Naive thymus-derived CD8-positive, alpha-beta T cell (primary cell): ENCODE measurements around the gene PRM1. TPM values are rescaled to one million over a fixed set of nuclear protein-coding genes. Genes with fewer than 3 reads are reported as not detected.

Experiments
- ATAC-seq, 2 donors: fragments of 150-1000 bp; cut with Tn5 transposase in 1 of 2; sonication (Bioruptor Pico), chemical (Tn5 transposase) in 1 of 2; 1 replicate in 1 of 2; 2 replicates in 1 of 2; pipeline ENCODE4 v1.10.0; 2021; ENCODE audit warnings: mild to moderate bottlenecking in 2 of 2, moderate library complexity in 2 of 2
- POLR2A ChIA-PET: fragments of 350-600 bp; sonication (Branson Sonifier 250); formaldehyde crosslinking; loops from one replicate; lab custom pipeline; 2021; ENCODE audit warnings: antibody characterized with exemption; lab: Charles Lee
- DNase-seq, 10 donors: peaks; one replicate each; pipeline versions ENCODE4 v3.0.0 to v3.0.0-alpha.2; 2020 to 2022
- H3K27ac Mint-ChIP-seq, 10 donors: one replicate each; pipeline ENCODE4 v1.8.0; 2020 to 2022; ENCODE audit warnings: mild to moderate bottlenecking in 10 of 10, mixed read lengths in 10 of 10, moderate library complexity in 4 of 10, inconsistent platforms in 1 of 10
- H3K27me3 Mint-ChIP-seq, 5 donors: one replicate each; pipeline ENCODE4 v1.8.0; 2021 to 2022; ENCODE audit warnings: mixed read lengths in 5 of 5
- H3K36me3 Mint-ChIP-seq, 3 donors: one replicate each; pipeline ENCODE4 v1.8.0; 2020 to 2022; ENCODE audit warnings: mixed read lengths in 3 of 3, mild to moderate bottlenecking in 2 of 3, inconsistent platforms in 1 of 3
- H3K4me1 Mint-ChIP-seq, 4 donors: one replicate each; pipeline ENCODE4 v1.8.0; 2021 to 2022; ENCODE audit warnings: mixed read lengths in 4 of 4
- H3K4me3 Mint-ChIP-seq, 10 donors: one replicate each; pipeline ENCODE4 v1.8.0; 2020 to 2022; ENCODE audit warnings: mild to moderate bottlenecking in 10 of 10, mixed read lengths in 10 of 10, moderate library complexity in 6 of 10, inconsistent platforms in 1 of 10
- H3K9me3 Mint-ChIP-seq, 9 donors: one replicate each; pipeline ENCODE4 v1.8.0; 2020 to 2022; ENCODE audit warnings: mixed read lengths in 9 of 9, mild to moderate bottlenecking in 3 of 9, inconsistent platforms in 1 of 9, moderate library complexity in 1 of 9
- polyA plus RNA-seq, 3 donors: library from polyadenylated mRNA; unstranded; fragments of 300-500 nt; fragmentation: Illumina TruSeq; gene quantifications; one replicate each; pipeline ENCODE4 v1.2.3, GENCODE V29; 2021
- total RNA-seq, 8 experiments: library from RNA in 2 of 8; stranded (reverse) in 2 of 8; gene quantifications; one replicate each; pipeline ENCODE4 v1.2.3 and lab custom pipeline; 2021 to 2026

The PRM1 gene
- total and polyA plus RNA-seq, 5 experiments from 2014 or later: not detected

DNA sequence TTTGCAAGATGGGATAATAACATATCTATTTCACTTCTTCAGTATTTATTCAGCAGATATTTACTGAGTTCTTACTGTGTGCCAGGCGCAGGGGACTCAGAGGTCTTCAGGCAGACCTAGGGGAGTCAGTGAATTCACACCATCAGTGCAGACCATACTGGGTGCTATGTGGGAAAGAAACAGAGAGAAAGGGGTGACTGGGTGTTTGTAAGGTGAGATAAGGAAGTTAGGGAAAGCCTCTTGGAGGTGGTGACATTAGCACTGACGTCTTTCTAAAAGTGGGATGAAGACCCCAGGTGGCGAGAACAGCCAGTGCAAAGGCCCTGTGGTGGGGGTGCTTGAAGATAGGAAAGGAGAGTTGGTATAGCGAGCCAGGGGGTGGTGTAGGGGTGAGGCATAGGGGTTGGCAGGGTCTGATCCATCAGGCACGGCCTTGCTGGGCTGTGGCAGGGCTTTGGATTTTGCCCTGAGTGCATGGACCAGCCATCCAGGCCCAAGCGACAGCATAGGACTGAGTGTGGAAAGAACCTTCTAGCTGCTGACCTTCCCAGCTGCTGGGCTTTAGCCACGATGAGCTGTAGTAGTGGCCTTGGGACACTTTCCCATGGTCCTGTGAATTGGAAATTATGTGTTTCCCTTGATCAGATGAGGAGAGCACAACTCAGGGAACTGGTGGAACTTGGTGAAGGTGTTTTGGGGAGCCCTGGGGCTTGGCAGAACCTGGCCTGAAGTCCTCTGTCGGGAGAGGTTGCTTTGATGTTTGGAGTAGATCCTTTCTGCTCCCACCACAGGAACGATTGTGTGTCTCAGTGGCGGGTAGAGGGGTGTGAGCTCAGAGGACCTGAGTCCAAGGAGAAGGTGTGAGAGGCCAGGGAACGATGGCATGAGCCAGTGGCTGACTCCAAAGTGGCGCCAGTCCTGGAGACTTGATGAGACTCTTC is 21.2 kb downstream of the PRM1 start:
- no peaks in the 10 kb centered on the region for H3K27me3 Mint-ChIP-seq
- H3K9me3 Mint-ChIP-seq: no peaks in the 10 kb centered on the region
- no peaks in the 10 kb centered on the region for H3K36me3 Mint-ChIP-seq
- peak overlapping the region in 9 of 10 donors; percentile 36 to 86 (median 74) for H3K27ac Mint-ChIP-seq
- DNase-seq: no peak
- POLR2A ChIA-PET: interaction anchor here (0.8 to 7.7 kb wide), 5 partner anchors 26 to 94 kb away, joined by 3 to 107 read pairs (median 8); no protein-coding TSS in a partner anchor
- H3K4me1 Mint-ChIP-seq: peaks cover 28 to 54% (median 51%) of the 10 kb centered on the region in 4 donors
- peak overlapping the region in 2 of 10 donors; percentile 26 to 34 for H3K4me3 Mint-ChIP-seq
- ATAC-seq: no peak

DNA sequence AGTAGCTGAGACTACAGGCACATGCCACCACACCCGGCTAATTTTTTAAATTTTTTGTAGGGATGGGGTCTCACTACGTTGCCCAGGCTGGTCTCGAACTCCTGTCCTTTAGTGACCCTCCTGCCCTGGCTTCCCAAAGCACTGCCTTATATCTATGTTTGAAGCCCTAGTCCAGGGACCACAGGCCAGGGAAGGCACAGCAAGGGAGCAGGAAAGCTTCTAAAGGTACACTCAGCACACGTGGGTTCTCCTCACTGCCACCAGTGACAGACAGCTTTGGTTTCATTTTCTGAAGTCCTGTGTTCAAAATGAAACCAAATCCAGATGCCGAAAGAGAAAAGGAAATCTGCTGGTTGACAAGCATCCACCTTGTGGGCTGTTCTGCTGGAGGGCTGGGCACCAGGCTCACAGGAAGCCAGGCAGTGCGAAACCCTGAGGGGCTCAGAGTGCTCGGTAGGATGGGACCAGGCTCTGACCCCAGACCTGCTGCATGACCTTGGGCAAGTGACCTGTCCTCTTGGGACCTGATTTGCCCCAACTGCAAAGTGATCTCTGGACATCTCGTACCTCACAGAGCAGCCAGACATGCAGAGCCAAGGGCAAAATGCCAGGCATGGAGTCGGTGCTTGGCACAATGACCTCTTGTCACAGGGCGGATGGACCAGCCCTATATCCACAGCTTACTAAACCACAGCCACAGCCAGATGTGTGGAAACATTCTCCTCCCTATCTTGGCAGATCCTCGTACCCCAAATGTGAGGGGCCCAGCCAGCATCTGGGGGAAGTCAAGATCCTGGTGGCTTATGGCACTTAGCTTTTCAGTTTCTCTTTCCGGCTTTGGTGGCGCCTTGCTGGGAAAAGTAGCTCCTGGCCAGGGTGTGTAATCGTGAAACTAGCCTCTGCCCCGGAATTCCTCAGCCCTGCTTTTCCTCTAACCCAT is 22.3 kb downstream of the PRM1 start:
- Mint-ChIP-seq H3K27ac (peak overlapping the region; percentile 68 to 91 (median 82)), H3K4me3 (peak overlapping the region; percentile 55 to 95 (median 67))

DNA sequence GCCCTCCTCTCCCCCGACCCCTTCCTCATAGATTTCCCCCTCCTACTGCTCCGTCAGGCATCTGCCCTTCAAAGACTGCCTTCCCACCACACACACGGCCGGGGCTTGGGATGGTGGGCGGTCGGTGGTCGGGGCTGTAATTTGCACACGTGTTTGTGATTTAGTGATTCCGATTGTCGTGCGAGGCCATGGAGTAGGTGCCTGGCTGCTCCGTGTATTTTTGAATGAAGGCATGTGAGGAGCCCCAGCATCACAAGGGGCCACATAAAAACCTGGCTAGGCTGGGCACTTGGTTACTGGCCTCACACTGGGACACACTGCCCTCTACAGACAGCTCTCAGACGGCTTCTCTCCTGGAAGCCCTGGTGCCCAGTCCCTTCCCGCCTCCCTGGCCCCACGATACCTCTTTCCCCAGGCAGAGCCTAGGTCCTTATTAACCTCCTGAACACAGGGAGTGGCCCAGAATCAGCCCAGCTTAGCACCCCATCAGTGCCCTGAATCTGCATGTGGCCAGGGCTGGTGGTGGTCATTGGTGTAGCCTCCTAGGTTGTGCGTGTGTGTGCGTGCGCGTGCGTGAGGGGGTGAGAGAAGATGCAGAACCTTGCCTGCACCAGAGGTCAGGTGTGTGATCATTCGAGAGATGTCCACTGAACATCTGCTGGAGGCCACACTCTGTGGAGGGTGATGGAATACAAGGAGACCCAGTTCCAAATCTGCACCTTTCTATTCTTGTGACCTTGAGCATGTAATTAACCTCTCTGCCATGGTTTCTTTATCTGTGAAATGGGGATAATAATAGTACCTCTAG is 23.8 kb downstream of the PRM1 start:
- POLR2A ChIA-PET: interaction anchor here (1.2 to 7.7 kb wide), 10 partner anchors 17 to 313 kb away, joined by 3 to 148 read pairs (median 44); partner anchors contain the start of gene CLEC16A
- no peak for ATAC-seq

More for the DNA sequence above, 22.3 kb downstream of the PRM1 start:
- POLR2A ChIA-PET: interaction anchor here (0.8 to 7.7 kb wide), 6 partner anchors 8 to 95 kb away, joined by 3 to 148 read pairs (median 63); no protein-coding TSS in a partner anchor
- ATAC-seq: peak in 1 of 2 donors; percentile 10
- Mint-ChIP-seq H3K4me1 (peaks cover 26 to 51% (median 46%) of the 10 kb centered on the region in 4 donors), H3K9me3 (no peaks in the 10 kb centered on the region), H3K27me3 (no peaks in the 10 kb centered on the region), H3K36me3 (peaks cover 0 to under 1% (median 0%) of the 10 kb centered on the region in 3 donors)
- peak in 4 of 10 donors; percentile 36 to 66 (median 54) for DNase-seq

DNA sequence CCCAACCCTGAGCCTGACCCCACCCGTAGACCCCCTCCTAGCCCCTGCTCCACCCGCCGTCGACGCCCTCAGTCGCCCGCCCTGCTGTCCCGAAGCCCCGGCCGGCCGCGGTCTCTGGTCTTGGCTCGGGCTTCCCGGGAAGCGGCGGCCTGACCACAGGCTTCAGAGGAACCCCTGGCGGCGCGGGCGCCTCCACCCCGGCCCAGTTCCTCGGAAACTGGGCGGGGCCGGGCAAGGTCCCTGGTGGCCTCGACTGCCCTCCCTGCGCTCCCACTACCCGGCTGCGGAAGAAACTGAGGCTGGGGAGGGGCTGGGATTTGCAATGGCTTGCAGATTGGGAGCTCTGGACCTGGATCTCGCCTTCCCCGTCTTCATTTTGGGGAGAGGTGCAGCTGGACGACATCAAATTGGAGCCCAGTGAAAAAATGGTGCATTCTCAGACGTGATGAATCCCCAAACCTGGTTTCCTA is 24.4 kb downstream of the PRM1 start:
- H3K4me3 Mint-ChIP-seq: peak overlapping the region; percentile 91 to 98 (median 95)
- H3K4me1 Mint-ChIP-seq: peaks cover 30 to 56% (median 52%) of the 10 kb centered on the region in 4 donors
- peak in 2 of 10 donors; percentile 16 to 25 for DNase-seq

More for the DNA sequence above, 23.8 kb downstream of the PRM1 start:
- Mint-ChIP-seq H3K27me3 (no peaks in the 10 kb centered on the region), H3K4me3 (peak overlapping the region; percentile 90 to 98 (median 95)), H3K4me1 (peaks cover 26 to 51% (median 46%) of the 10 kb centered on the region in 4 donors), H3K27ac (peak overlapping the region; percentile 90 to 99 (median 95)), H3K36me3 (peaks cover 0 to 10% (median 3%) of the 10 kb centered on the region in 3 donors), H3K9me3 (no peaks in the 10 kb centered on the region)
- peak; percentile 22 to 73 (median 44) for DNase-seq

DNA sequence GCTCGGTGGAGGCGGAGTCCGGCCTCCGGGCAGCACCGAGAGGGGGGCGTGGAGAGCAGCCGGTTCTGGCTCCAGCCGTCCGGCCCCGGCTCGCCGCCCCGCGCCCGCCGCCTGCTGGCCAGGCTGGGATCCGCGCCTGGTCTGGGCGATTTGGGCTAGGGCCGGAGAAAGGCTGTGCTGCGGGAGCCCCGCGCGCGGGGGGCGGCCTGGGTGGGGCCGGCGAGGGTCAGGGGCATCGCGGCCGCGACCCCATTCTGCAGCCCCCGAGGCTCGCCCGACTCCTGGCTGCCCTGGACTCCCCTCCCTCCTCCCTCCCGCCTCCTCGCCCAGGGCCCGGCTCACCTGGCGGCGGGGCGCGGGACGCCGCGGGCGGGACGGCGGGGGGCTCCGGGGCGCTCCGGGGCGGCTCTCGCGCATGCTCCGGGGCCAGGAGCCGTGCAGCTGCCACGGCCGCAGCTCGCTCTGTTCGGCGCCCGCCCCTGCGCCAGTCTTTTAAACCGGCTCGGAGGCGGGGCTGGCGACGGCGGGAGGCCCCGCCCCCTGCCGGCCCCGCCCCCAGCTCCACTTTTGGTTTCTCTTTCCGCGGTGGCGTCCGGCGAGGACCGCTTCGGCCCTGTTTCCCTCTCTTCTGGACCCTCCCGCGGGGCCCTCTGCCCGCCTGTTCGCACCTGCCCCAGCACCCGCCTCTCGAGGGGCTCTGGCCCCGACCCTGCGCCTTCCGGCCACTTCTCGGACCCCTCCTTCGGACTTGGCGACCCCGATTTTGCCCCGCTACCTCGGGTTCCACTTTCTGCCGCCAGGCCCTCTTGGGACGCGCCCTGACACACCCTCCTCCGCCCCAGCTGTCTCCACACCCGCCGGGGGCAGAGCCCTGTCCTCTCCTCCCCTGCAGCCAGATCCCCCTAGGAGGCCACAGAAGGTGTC is 25.1 kb downstream of the PRM1 start, which contains the start of gene SOCS1:
Gene SOCS1 (minus strand): TSS at position 468 of the 924 bp plus-strand sequence. CDS start 726 bp downstream, outside the sequence.
- Mint-ChIP-seq H3K27ac (peak within 1 kb of the TSS; percentile 92 to 99 (median 98)), H3K36me3 (peaks cover 0 to 16% (median 3%) of the 10 kb centered on the region in 3 donors), H3K9me3 (no peaks in the 10 kb centered on the region), H3K27me3 (no peaks in the 10 kb centered on the region), H3K4me3 (peak within 1 kb of the TSS; percentile 91 to 98 (median 95)), H3K4me1 (peaks cover 30 to 58% (median 57%) of the 10 kb centered on the region in 4 donors)
- POLR2A ChIA-PET: interaction anchor here (0.6 to 7.7 kb wide), 52 partner anchors 9 to 541 kb away, joined by 3 to 148 read pairs (median 5); partner anchors contain the start of genes CLEC16A, DEXI, TNP2 and ZC3H7A
- ATAC-seq: peak; percentile 66
- DNase-seq: peak; percentile 80 to 96 (median 90)

More for the DNA sequence above, 24.4 kb downstream of the PRM1 start:
- POLR2A ChIA-PET: interaction anchor here (0.6 to 7.7 kb wide), 35 partner anchors 8 to 541 kb away, joined by 3 to 148 read pairs (median 6); partner anchors contain the start of genes CLEC16A, DEXI, TNP2 and ZC3H7A
- no peaks in the 10 kb centered on the region for H3K27me3 Mint-ChIP-seq
- ATAC-seq: no peak
- H3K36me3 Mint-ChIP-seq: peaks cover 0 to 16% (median 3%) of the 10 kb centered on the region in 3 donors
- H3K9me3 Mint-ChIP-seq: no peaks in the 10 kb centered on the region
- H3K27ac Mint-ChIP-seq: peak overlapping the region; percentile 92 to 99 (median 98)

DNA sequence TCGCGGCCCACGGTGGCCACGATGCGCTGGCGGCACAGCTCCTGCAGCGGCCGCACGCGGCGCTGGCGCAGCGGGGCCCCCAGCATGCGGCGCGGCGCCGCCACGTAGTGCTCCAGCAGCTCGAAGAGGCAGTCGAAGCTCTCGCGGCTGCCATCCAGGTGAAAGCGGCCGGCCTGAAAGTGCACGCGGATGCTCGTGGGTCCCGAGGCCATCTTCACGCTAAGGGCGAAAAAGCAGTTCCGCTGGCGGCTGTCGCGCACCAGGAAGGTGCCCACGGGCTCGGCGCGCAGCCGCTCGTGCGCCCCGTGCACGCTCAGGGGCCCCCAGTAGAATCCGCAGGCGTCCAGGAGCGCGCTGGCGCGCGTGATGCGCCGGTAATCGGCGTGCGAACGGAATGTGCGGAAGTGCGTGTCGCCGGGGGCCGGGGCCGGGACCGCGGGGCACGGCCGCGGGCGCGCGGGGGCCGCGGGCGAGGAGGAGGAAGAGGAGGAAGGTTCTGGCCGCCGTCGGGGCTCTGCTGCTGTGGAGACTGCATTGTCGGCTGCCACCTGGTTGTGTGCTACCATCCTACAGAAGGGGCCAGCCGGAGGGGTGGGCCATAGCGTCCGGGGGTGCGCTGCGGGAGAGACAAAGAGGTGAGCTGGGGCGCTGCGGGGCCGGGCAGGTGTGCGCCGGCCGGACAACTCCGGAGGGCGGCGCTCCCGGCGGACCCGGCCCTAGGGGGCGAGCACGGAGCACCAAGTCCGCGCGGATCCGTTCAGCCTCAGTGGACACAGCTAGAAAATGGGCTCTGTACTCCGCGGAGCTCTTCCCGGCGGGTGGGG is 26.0 kb downstream of the PRM1 start:
- ATAC-seq: peak; percentile 49 to 58

DNA sequence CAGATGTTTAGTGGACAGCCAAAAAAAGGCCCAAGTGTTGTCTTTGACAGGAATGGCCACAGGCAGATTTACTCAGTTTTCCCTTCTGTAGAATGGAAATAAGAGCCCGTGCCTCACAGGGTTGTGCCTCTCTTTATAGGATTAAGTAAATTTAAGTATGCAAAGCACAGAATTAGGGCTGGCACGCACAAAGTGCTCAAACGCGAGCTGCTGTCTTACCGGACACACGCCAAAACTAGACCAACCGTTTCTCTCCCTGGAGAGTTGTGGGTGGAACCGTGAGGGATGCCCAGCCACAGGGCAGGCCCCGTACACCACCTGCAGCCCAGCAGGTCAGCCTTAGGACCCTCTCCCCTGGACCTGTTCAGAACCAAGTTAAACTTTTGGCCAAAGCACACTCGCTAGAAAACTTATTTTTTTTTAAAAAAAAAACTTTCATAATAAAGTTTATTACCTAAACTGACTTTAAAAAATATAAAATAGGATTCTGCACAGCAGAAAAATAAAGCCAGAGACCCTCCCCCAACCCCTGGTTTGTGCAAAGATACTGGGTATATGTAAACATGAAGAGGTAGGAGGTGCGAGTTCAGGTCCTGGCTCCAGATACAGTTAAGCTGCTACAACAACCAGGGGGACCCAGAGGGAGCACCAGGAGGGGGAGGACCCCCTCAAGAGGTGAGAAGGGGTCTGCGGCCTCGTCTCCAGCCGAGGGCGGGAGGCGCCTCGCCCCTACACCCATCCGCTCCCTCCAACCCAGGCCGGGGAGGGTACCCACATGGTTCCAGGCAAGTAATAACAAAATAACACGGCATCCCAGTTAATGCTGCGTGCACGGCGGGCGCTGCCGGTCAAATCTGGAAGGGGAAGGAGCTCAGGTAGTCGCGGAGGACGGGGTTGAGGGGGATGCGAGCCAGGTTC is 26.9 kb downstream of the PRM1 start:
- Mint-ChIP-seq H3K36me3 (peaks cover 0 to 16% (median 3%) of the 10 kb centered on the region in 3 donors), H3K4me3 (peak overlapping the region; percentile 80 to 95 (median 89)), H3K27me3 (no peaks in the 10 kb centered on the region), H3K4me1 (peaks cover 29 to 62% (median 61%) of the 10 kb centered on the region in 4 donors), H3K9me3 (no peaks in the 10 kb centered on the region), H3K27ac (peak overlapping the region; percentile 76 to 93 (median 87))
- POLR2A ChIA-PET: interaction anchor here (0.5 to 7.7 kb wide), 30 partner anchors 8 to 327 kb away, joined by 3 to 148 read pairs (median 5); no protein-coding TSS in a partner anchor
- ATAC-seq (no peak), DNase-seq (peak in 1 of 10 donors; percentile 15)

More for the DNA sequence above, 26.0 kb downstream of the PRM1 start:
- Mint-ChIP-seq H3K9me3 (no peaks in the 10 kb centered on the region), H3K36me3 (peaks cover 0 to 16% (median 3%) of the 10 kb centered on the region in 3 donors), H3K4me3 (peak overlapping the region; percentile 75 to 95 (median 86)), H3K27ac (peak overlapping the region; percentile 77 to 94 (median 88)), H3K4me1 (peaks cover 34 to 66% (median 64%) of the 10 kb centered on the region in 4 donors), H3K27me3 (no peaks in the 10 kb centered on the region)
- POLR2A ChIA-PET: interaction anchor here (0.5 to 7.7 kb wide), 49 partner anchors 9 to 542 kb away, joined by 3 to 148 read pairs (median 5); partner anchors contain the start of genes CLEC16A and ZC3H7A
- DNase-seq: peak; percentile 61 to 87 (median 80)
